ENCODE measurements around the gene AFF1. TPM values are rescaled to one million over a fixed set of nuclear protein-coding genes. Genes with fewer than 3 reads are reported as not detected.

The AFF1 gene
- total RNA-seq, 2 experiments from 2014 or later: 50.3 to 51.2 TPM

DNA sequence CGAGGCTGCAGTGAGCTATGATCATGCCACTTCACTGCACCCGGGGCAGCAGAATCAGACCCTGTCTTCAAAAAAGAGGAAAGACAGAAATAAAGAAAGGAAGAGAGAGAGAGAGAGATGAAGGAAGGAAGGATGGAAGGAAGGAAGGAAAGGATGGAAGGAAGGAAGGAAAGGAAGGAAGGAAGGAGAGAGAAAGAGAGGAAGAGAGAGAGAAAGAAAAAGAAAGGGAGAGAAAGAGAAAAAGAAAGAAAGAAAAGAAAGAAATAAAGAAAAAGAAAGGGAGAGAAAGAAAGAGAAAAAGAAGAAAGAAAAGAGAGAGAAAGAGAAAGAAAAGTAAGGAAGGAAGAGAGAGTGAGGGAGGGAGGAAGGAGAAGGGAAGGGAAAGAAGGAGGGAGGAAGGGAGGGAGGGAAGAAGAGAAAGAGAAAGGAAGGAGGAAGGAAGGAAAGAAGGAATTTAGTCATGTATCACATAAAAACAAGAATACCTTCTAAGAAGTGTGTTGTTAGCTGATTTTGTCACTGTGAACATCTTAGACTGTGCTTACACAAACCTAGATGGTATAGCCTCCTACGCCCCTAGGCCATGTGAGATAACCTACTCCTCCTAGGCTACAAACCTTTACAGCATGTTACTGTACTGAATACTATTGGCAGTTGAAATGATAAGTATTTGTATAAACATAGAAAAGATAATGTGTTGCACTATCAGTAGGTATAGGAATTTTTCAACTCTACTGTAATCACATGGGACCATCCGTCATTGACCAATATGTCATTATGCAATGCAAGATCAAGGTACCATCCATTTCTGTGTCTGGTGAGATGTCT lies 17.4 kb upstream of the AFF1 start:
- H3K27ac Mint-ChIP-seq: no peak overlapping the region
- H3K36me3 Mint-ChIP-seq (ENCODE audit: low read depth): no peaks in the 10 kb centered on the region
- H3K9me3 Mint-ChIP-seq: no peaks in the 10 kb centered on the region
- H3K27me3 ChIP-seq (ENCODE audit: control insufficient read depth in 1 of 2, insufficient read depth in 2 of 2, low read length in 2 of 2): no peaks in the 10 kb centered on the region
- H3K9me3 ChIP-seq (ENCODE audit: control insufficient read depth in 1 of 2, insufficient read depth in 1 of 2, low read length in 2 of 2): no peaks in the 10 kb centered on the region
- no peaks in the 10 kb centered on the region for H3K27me3 Mint-ChIP-seq
- H3K27ac ChIP-seq (ENCODE audit: low read depth in 1 of 2, low read length in 2 of 2): no peak overlapping the region
- ATAC-seq (ENCODE audit: poor library complexity): no peak
- ChIA-PET CTCF (interaction anchor here (1.0 kb wide), 1 partner anchor 175 kb away, joined by 3 read pairs; no protein-coding TSS in a partner anchor), POLR2A (no interaction called here)
- H3K4me3 Mint-ChIP-seq: no peak overlapping the region
- H3K36me3 ChIP-seq (ENCODE audit: insufficient read depth, low read length): no peaks in the 10 kb centered on the region
- TF ChIP-seq, protein P1, sequence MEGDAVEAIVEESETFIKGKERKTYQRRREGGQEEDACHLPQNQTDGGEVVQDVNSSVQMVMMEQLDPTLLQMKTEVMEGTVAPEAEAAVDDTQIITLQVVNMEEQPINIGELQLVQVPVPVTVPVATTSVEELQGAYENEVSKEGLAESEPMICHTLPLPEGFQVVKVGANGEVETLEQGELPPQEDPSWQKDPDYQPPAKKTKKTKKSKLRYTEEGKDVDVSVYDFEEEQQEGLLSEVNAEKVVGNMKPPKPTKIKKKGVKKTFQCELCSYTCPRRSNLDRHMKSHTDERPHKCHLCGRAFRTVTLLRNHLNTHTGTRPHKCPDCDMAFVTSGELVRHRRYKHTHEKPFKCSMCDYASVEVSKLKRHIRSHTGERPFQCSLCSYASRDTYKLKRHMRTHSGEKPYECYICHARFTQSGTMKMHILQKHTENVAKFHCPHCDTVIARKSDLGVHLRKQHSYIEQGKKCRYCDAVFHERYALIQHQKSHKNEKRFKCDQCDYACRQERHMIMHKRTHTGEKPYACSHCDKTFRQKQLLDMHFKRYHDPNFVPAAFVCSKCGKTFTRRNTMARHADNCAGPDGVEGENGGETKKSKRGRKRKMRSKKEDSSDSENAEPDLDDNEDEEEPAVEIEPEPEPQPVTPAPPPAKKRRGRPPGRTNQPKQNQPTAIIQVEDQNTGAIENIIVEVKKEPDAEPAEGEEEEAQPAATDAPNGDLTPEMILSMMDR (IDR thresholded peaks at IDR 0.05): no peak
- intact Hi-C loops (cut with DNase I, micrococcal nuclease): no loop called here
- H3K4me1 ChIP-seq (ENCODE audit: insufficient read depth, low read length): peaks cover under 1% of the 10 kb centered on the region
- DNase-seq: no peak
- H3K4me1 Mint-ChIP-seq (ENCODE audit: low read depth): peaks cover 2% of the 10 kb centered on the region
- no peak overlapping the region for H3K4me3 ChIP-seq (ENCODE audit: low read length)

DNA sequence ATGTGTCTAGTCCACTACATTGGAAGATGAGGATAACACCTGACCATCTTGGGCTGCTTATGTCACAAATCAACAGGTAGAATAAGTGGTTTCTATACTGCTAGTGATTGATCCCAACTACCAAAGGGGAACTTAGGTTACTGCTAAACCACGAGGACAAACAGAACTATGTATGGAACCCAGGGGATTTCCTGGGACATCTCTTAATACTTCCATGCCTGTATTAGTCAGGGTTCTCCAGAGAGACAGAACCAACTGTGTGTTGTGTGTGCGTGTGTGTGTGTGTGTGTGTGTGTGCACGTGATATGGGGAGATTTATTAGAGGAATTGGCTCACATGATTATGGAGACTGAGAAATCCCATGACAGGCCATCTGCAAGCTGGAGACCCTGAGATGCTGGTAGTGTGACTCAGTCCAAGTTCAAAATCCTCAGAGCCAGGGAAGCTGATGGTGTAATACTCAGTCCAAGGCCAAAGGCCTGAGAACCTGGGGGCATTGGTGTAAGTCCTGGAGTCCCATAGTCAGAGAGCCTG lies 16.2 kb upstream of the AFF1 start:
- Histone ChIP-seq H3K9me3 (ENCODE audit: control insufficient read depth in 1 of 2, insufficient read depth in 1 of 2, low read length in 2 of 2) (no peaks in the 10 kb centered on the region), H3K36me3 (ENCODE audit: insufficient read depth, low read length) (no peaks in the 10 kb centered on the region), H3K27ac (ENCODE audit: low read depth in 1 of 2, low read length in 2 of 2) (no peak overlapping the region), H3K27me3 (ENCODE audit: control insufficient read depth in 1 of 2, insufficient read depth in 2 of 2, low read length in 2 of 2) (no peaks in the 10 kb centered on the region), H3K4me1 (ENCODE audit: insufficient read depth, low read length) (peaks cover 2% of the 10 kb centered on the region), H3K4me3 (ENCODE audit: low read length) (no peak overlapping the region)
- Mint-ChIP-seq H3K4me1 (ENCODE audit: low read depth) (peaks cover 4% of the 10 kb centered on the region), H3K27me3 (no peaks in the 10 kb centered on the region), H3K4me3 (no peak overlapping the region), H3K27ac (no peak overlapping the region), H3K9me3 (no peaks in the 10 kb centered on the region), H3K36me3 (ENCODE audit: low read depth) (no peaks in the 10 kb centered on the region)
- intact Hi-C loops (cut with DNase I, micrococcal nuclease): no loop called here
- DNase-seq (peak in 2 of 14 experiments; percentile 44 to 64), ATAC-seq (ENCODE audit: poor library complexity) (no peak)
- ChIA-PET CTCF (interaction anchor here (1.2 to 5.8 kb wide), 2 partner anchors 173 to 232 kb away, joined by 3 to 112 read pairs; no protein-coding TSS in a partner anchor), POLR2A (interaction anchor here (1.7 kb wide), 1 partner anchor 175 kb away, joined by 5 read pairs; no protein-coding TSS in a partner anchor)
- TF ChIP-seq, protein P1 (IDR thresholded peaks at IDR 0.05): no peak

- H3K9me3 ChIP-seq (ENCODE audit: control insufficient read depth in 1 of 2, insufficient read depth in 1 of 2, low read length in 2 of 2): no peaks in the 10 kb centered on the region
- no peak overlapping the region for H3K4me3 Mint-ChIP-seq
- no peak overlapping the region for H3K4me3 ChIP-seq (ENCODE audit: low read length)
- ChIA-PET POLR2A (interaction anchor here (1.7 kb wide), 1 partner anchor 174 kb away, joined by 5 read pairs; no protein-coding TSS in a partner anchor), CTCF (interaction anchor here (1.2 to 5.8 kb wide), 4 partner anchors 15 to 321 kb away, joined by 3 to 112 read pairs (median 3); partner anchors contain the start of gene AFF1)
- DNase-seq (no peak), ATAC-seq (ENCODE audit: poor library complexity) (no peak)
- H3K27ac Mint-ChIP-seq: no peak overlapping the region
- no peaks in the 10 kb centered on the region for H3K36me3 Mint-ChIP-seq (ENCODE audit: low read depth)
- peaks cover 2% of the 10 kb centered on the region for H3K4me1 ChIP-seq (ENCODE audit: insufficient read depth, low read length)
- H3K9me3 Mint-ChIP-seq: no peaks in the 10 kb centered on the region
- no peaks in the 10 kb centered on the region for H3K36me3 ChIP-seq (ENCODE audit: insufficient read depth, low read length)
- TF ChIP-seq, protein P1 (IDR thresholded peaks at IDR 0.05): no peak
- no peaks in the 10 kb centered on the region for H3K27me3 ChIP-seq (ENCODE audit: control insufficient read depth in 1 of 2, insufficient read depth in 2 of 2, low read length in 2 of 2)
- intact Hi-C loops (cut with DNase I, micrococcal nuclease): no loop called here
- peaks cover 4% of the 10 kb centered on the region for H3K4me1 Mint-ChIP-seq (ENCODE audit: low read depth)
- no peaks in the 10 kb centered on the region for H3K27me3 Mint-ChIP-seq
- H3K27ac ChIP-seq (ENCODE audit: low read depth in 1 of 2, low read length in 2 of 2): no peak overlapping the region
Measured at GRCh38 chr4:86919561-86920223, 15.1 kb upstream of the AFF1 start.

Data from CD4-positive, alpha-beta T cell (primary cell).